ENCODE results near the gene RPP25L.

DNA sequence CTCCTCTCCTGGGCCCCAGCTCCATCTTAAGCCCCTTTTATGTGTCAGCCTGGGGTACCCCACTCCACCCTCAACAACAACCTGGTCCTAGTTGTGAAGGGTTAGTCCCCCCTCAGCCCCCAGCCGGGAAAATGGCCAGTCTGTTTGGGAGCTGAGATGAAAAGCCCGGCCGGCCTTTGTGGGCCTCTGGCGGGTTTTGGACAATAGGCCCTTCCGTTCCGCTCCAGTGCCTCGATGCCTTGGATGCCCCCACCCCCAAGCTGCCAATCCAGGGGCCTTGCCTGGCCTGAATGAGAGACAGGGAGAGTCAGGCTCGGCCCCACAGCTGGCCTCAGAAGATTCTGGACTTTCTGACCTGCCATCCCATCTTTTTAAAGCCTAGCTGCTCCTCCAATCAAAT, 31.5 kb downstream of the RPP25L start:
- TF ChIP-seq HDGF (IDR thresholded peaks at IDR 0.05; ENCODE audit: borderline replicate concordance), result no peak
- no peak for TF ChIP-seq SP1 (IDR thresholded peaks at IDR 0.05)
- TF ChIP-seq FOXK2 (IDR thresholded peaks at IDR 0.05), result no peak
- no peak for TF ChIP-seq BHLHE40 (IDR thresholded peaks at IDR 0.05; ENCODE audit: borderline replicate concordance)
- no peak for TF ChIP-seq ELF4 (IDR thresholded peaks at IDR 0.05)
- TF ChIP-seq ZNF384 (IDR thresholded peaks at IDR 0.05), result no peak
- no peak for TF ChIP-seq SUZ12 (IDR thresholded peaks at IDR 0.05)
- TF ChIP-seq ARNT (IDR thresholded peaks at IDR 0.05), result no peak
